Liver (tissue), 9 donors: Measurements from ENCODE around the gene FAM151B. TPM values are rescaled to one million over a fixed set of nuclear protein-coding genes. Genes with fewer than 3 reads are reported as not detected.

ENCODE experiments used
- DNase-seq: peaks from one replicate; pipeline ENCODE4 v3.0.0-alpha.2; 2017; ENCODE audit warnings: low spot score
- H3K27ac ChIP-seq, 2 donors: one replicate each; pipeline ENCODE4 v1.7.0; 2013; ENCODE audit warnings: inconsistent platforms in 2 of 2, low read length in 2 of 2, control low read depth in 1 of 2, low read depth in 1 of 2, mild to moderate bottlenecking in 1 of 2
- H3K27me3 ChIP-seq, 4 donors: one replicate each; pipeline versions ENCODE4 v1.6.1 to v1.7.0; 2013; ENCODE audit warnings: low read length in 3 of 4, inconsistent platforms in 1 of 4, mild to moderate bottlenecking in 1 of 4, moderate library complexity in 1 of 4; ENCODE audit not compliant: control insufficient read depth in 4 of 4, insufficient read depth in 4 of 4
- H3K36me3 ChIP-seq, 4 donors: one replicate each; pipeline versions ENCODE4 v1.6.1 to v1.7.0; 2013; ENCODE audit warnings: low read length in 3 of 4, mild to moderate bottlenecking in 3 of 4, low read depth in 1 of 4, moderate library complexity in 1 of 4; ENCODE audit not compliant: control insufficient read depth in 4 of 4, insufficient read depth in 3 of 4
- H3K4me1 ChIP-seq, 4 donors: one replicate each; pipeline versions ENCODE4 v1.6.1 to v1.7.0; 2013; ENCODE audit warnings: low read length in 3 of 4, mild to moderate bottlenecking in 3 of 4, moderate library complexity in 1 of 4; ENCODE audit not compliant: control insufficient read depth in 4 of 4, insufficient read depth in 4 of 4
- H3K4me3 ChIP-seq, 3 donors: one replicate each; pipeline versions ENCODE4 v1.6.1 to v1.7.0; 2013; ENCODE audit warnings: low read length in 3 of 3, control low read depth in 1 of 3, low read depth in 1 of 3, mild to moderate bottlenecking in 1 of 3
- H3K9ac ChIP-seq, 2 donors: one replicate each; pipeline ENCODE4 v1.7.0; 2013; ENCODE audit warnings: low read length in 2 of 2, mild to moderate bottlenecking in 2 of 2, moderate library complexity in 2 of 2, control low read depth in 1 of 2, low read depth in 1 of 2
- H3K9me3 ChIP-seq, 4 donors: one replicate each; pipeline versions ENCODE4 v1.6.1 to v1.7.0; 2013; ENCODE audit warnings: low read length in 3 of 4; ENCODE audit not compliant: control insufficient read depth in 4 of 4
- ATF3 ChIP-seq: IDR thresholded peaks from 2 replicates; pipeline ENCODE4 v1.6.1; 2016; ENCODE audit warnings: antibody characterized with exemption
- CTCF ChIP-seq: fragments of 150-350 bp; IDR thresholded peaks from 2 replicates; pipeline ENCODE4 v1.5.1; 2017; ENCODE audit warnings: improper control_type of control experiment, low read depth, low read length; ENCODE audit not compliant: missing input control
- EGR1 ChIP-seq, 2 donors: IDR thresholded peaks; 2 replicates each; pipeline ENCODE4 v1.6.1; 2016 to 2018; ENCODE audit warnings: antibody characterized with exemption in 2 of 2, low read depth in 2 of 2
- FOXA1 ChIP-seq: IDR thresholded peaks from 2 replicates; pipeline ENCODE4 v1.6.1; 2016; ENCODE audit warnings: antibody characterized with exemption
- FOXA2 ChIP-seq: IDR thresholded peaks from 2 replicates; pipeline ENCODE4 v1.6.1; 2016; ENCODE audit warnings: antibody characterized with exemption
- GABPA ChIP-seq, 2 donors: IDR thresholded peaks in 1 of 2; conservative IDR thresholded peaks in 1 of 2; 2 replicates each; pipeline ENCODE4 v1.6.1; 2016; ENCODE audit warnings: antibody characterized with exemption in 2 of 2, mild to moderate bottlenecking in 1 of 2, moderate library complexity in 1 of 2
- HNF4A ChIP-seq, 2 donors: conservative IDR thresholded peaks; 2 replicates each; pipeline ENCODE4 v1.6.1; 2016; ENCODE audit warnings: antibody characterized with exemption in 2 of 2, mild to moderate bottlenecking in 2 of 2
- HNF4G ChIP-seq: IDR thresholded peaks from 2 replicates; pipeline ENCODE4 v1.6.1; 2016; ENCODE audit warnings: antibody characterized with exemption
- JUND ChIP-seq, 2 donors: IDR thresholded peaks; 2 replicates each; pipeline ENCODE4 v1.6.1; 2016; ENCODE audit warnings: antibody characterized with exemption in 2 of 2
- MAX ChIP-seq: IDR thresholded peaks from 2 replicates; pipeline ENCODE4 v1.6.1; 2016; ENCODE audit warnings: antibody characterized with exemption
- NR2F2 ChIP-seq: IDR thresholded peaks from 2 replicates; pipeline ENCODE4 v1.6.1; 2016; ENCODE audit warnings: antibody characterized with exemption
- RAD21 ChIP-seq, 2 donors: IDR thresholded peaks; 2 replicates each; pipeline ENCODE4 v1.6.1; 2016; ENCODE audit warnings: antibody characterized with exemption in 2 of 2, mild to moderate bottlenecking in 2 of 2
- REST ChIP-seq: IDR thresholded peaks from 2 replicates; pipeline ENCODE4 v1.6.1; 2016; ENCODE audit warnings: antibody characterized with exemption, mild to moderate bottlenecking
- SP1 ChIP-seq: IDR thresholded peaks from 2 replicates; pipeline ENCODE4 v1.6.1; 2018; ENCODE audit warnings: antibody characterized with exemption, mild to moderate bottlenecking
- TAF1 ChIP-seq: conservative IDR thresholded peaks from 2 replicates; pipeline ENCODE4 v1.6.1; 2016; ENCODE audit warnings: antibody characterized with exemption, mild to moderate bottlenecking
- YY1 ChIP-seq: IDR thresholded peaks from 2 replicates; pipeline ENCODE4 v1.6.1; 2016; ENCODE audit warnings: antibody characterized with exemption, mild to moderate bottlenecking
- ZBTB33 ChIP-seq: IDR thresholded peaks from 2 replicates; pipeline ENCODE4 v1.6.1; 2016; ENCODE audit warnings: antibody characterized with exemption
- WGBS: extraction: QIAGEN DNeasy Blood & Tissue Kit; methylation state at CpG from one replicate; pipeline ENCODE4 v1.1.7; 2013; 5-methylcytosine and 5-hydroxymethylcytosine counted together
- polyA plus RNA-seq, 2 donors: library from polyadenylated mRNA; stranded (reverse) in 1 of 2; unstranded in 1 of 2; fragments of 200-250 nt in 1 of 2; fragments of >200 nt in 1 of 2; fragmentation: Nextera tagmentation in 1 of 2; extraction: Ambion mirVana in 1 of 2; gene quantifications; one replicate each; pipeline versions ENCODE4 v1.2.1 to v1.2.3, GENCODE V29; 2013 to 2015
- total RNA-seq, 2 donors: library from RNA; depleted of rRNA; stranded (reverse); fragments of >200 nt; gene quantifications; one replicate each; pipeline ENCODE4 v1.2.3, GENCODE V29; 2014
- donor health status: healthy.
- donor health status: healthy.
- donor health status: healthy.
- donor health status: healthy.
- donor health status: healthy.

FAM151B gene
- total and polyA plus RNA-seq, 4 donors, result 0.43 to 3.0 (median 1.3) TPM

- TF ChIP-seq EGR1 (IDR thresholded peaks at IDR 0.05; ENCODE audit: low read depth in 2 of 2), result no peak
Measured at GRCh38 chr5:80507663-80508062, 19.8 kb downstream of the FAM151B start (continued).

- 78% methylated on average over 6 of the region's 6 CpGs for WGBS
- no peak for TF ChIP-seq ZBTB33
- no peak for TF ChIP-seq CTCF
- TF ChIP-seq GABPA (IDR thresholded peaks at IDR 0.05 in 1 of 2, conservative IDR thresholded peaks at IDR 0.05 in 1 of 2), result no peak
- TF ChIP-seq JUND (IDR thresholded peaks at IDR 0.05), result no peak
- TF ChIP-seq HNF4G, result no peak
- no peak for TF ChIP-seq EGR1 (IDR thresholded peaks at IDR 0.05; ENCODE audit: low read depth in 2 of 2)
- no peak for TF ChIP-seq TAF1
- no peak for TF ChIP-seq FOXA1
- TF ChIP-seq FOXA2, result no peak
- no peak for TF ChIP-seq YY1
- TF ChIP-seq ATF3, result no peak
- TF ChIP-seq MAX, result no peak
- no peak for TF ChIP-seq HNF4A (conservative IDR thresholded peaks at IDR 0.05)
- no peak for TF ChIP-seq RAD21 (IDR thresholded peaks at IDR 0.05)
- no peak for TF ChIP-seq NR2F2
- TF ChIP-seq SP1, result no peak
- TF ChIP-seq REST, result no peak
- no peaks in the 10 kb centered on the region for H3K4me1 ChIP-seq
- no peaks in the 10 kb centered on the region for H3K27me3 ChIP-seq
- no peak overlapping the region for H3K27ac ChIP-seq
- DNase-seq, result no peak
- no peak overlapping the region for H3K9ac ChIP-seq
- H3K9me3 ChIP-seq, result no peaks in the 10 kb centered on the region
- H3K36me3 ChIP-seq, result no peaks in the 10 kb centered on the region
- H3K4me3 ChIP-seq, result no peak overlapping the region
Measured at GRCh38 chr5:80508844-80509243, 20.9 kb downstream of the FAM151B start.
